HG02885 (cell line): ENCODE measurements around the gene ETV3.

Experiments
- ATAC-seq: cut with Tn5 transposase; IDR thresholded peaks from one replicate; pipeline ENCODE4 v1.9.1; 2021; ENCODE audit warnings: mild to moderate bottlenecking; ENCODE audit not compliant: unreplicated experiment, poor library complexity

Gene ETV3

DNA sequence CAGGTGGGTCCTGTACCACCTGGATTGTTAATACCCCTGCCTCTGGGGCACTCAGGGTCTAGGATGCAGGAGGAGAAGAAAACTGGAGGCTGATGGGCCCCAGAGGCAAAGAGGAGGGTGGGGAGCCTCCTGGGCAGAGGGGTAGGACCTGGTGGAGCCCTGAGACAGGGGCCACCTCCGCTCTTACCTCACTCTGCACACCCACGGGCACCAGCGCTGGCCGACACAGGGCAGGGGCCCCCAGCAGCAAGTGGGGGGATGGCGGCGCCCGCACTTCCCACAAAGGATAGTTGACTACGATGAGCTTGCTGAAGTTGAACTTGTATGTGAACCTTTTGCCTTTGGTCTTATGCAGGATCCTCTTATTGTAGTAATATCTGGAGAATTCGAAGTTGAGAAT is 39.7 kb downstream of the ETV3 start:
- no peak for ATAC-seq

DNA sequence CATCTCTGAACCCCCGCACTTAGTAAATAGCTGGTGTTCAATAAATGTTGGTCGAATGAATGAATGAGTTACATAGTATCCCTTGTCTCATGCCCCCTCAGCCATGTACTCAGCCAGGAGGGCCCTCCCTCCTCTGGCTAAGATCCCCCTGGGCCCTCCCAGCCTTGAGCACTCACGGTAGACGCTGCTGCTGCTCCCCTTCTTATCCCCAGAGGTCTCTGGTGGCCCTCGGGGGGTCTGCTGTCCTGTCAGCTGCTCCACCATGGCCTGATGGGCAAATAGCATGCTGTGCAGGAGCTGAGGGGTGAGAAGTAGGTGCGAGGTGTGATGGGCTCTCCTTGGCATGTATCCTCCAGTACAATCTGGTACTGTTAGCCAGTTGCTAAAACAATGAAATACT is 40.5 kb downstream of the ETV3 start:
- ATAC-seq, result no peak

DNA sequence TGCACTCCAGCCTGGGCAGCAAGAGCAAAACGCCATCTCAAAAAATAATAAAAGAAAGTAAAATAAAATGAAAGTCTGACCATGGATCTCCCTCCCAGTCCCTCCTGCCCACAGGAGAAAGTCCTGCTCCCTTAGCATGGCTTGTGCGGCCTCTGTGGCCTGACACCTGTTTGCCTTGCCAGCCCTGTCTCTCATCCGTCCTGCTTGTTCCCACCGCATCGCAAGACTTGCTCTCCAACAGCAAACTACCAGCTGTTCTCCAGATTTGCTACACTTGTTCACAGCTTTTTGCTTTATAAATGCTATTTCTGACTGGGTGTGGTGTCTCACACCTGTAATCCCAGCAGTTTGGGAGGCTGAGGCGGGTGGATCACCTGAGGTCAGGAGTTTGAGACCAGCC is 41.3 kb downstream of the ETV3 start:
- no peak for ATAC-seq

DNA sequence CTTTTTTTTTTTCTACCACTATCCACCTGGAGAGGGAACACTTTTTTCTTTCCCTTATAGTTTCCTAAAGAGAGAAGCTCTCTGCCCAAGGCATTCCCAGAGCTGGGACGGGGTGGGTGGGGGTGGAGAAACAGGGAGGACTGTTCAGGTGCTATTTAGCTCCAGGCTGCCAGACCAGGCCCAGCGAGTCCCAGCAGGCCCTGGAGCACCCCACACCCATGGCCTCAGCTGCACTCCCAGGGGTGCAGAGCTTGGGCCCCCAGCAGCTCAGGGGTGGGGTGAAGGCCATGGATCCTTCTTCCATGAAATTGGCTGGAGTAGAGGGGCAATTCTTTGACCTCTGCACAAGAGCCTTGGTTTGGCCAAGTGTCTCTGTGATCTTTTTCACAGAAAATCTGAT is 42.6 kb downstream of the ETV3 start:
- ATAC-seq, result no peak

DNA sequence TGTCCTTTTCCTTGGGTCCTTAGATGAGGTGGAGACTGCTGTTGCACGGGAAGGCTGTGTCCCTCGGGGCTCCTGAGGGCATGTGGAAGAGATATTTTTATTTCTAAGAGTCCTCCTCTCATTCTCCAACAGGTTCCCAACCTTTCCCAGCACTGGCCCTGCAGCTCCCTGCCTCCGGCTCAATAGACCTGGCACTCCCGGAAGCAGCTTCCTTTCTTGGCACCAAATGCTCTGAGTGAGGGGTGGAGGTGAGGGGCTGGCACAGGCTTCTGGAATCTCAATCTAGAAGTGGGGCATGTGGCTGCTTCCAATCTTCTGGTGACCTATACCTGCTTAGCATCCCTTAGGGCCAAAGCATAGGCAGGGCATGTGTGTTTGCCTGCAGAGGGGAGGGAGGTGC is 43.1 kb downstream of the ETV3 start:
- no peak for ATAC-seq

DNA sequence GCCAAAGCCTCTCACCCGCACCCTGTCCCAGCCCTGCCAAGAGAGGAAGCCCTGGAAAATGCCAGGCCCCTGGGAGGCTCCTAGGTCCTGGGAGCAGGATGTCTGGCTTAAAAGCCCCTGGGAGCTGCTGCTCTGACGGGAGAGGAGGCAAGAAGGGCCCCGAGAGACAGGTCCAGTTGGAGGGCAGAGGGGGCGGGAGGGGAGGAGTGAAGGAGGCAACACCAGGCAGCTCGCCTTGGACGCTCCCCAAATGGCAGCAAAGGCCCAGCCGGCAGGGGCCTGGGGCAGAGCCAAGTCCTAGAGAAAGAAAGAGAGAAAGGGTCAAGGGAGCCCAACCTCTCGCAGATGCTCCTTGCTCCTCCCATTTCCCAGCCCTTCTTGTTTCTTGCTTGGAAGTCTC is 45.4 kb downstream of the ETV3 start:
- ATAC-seq, result no peak

DNA sequence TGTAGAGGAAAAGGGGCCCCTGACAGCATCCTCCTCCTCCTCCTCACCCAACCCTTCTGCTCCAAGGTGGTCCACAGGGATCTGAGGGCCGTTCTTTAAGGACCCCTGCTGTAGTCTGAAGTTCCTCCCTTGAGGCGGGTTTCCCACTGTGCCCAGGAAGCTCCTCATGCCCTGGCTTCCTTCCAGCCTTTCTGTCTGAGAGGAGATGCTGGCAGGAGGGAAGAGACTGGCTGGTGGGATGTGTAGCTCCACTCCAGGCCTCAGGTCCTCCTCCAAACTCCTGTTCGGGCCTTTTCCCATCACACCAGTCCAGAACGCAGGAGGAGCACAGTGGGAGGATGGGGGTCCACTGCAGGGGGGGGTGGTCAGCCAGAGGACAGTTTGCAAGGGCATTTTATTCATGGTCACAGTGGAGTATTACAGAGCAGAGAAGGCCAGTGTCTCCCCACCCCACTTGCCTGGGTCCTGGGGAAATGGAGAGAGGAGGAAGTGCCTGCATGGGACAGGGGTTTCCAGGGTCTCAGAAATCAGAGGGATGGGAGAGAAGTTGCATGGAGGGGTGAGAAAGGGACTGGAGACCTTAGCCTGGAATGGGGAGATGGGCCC is 46.4 kb downstream of the ETV3 start:
- no peak for ATAC-seq

DNA sequence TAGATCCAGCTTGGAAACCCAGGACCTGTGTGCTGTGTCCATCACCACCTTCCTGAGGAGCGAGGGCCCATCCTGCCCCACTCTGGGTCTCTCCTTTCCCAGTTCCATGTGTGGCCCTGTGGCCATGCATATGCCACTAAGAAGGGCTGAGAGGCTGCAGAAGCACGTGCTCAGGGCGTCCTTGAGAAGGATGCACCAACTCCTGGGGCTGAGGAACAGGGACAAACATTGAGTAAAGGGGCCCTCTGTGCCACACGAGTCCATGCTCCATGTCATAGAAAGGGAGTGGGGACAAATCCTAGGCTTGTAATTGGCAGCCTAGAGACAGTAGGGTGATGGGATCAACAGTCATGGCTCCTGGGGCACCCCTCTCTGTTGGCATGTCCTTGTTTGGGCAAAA is 47.0 kb downstream of the ETV3 start:
- no peak for ATAC-seq

DNA sequence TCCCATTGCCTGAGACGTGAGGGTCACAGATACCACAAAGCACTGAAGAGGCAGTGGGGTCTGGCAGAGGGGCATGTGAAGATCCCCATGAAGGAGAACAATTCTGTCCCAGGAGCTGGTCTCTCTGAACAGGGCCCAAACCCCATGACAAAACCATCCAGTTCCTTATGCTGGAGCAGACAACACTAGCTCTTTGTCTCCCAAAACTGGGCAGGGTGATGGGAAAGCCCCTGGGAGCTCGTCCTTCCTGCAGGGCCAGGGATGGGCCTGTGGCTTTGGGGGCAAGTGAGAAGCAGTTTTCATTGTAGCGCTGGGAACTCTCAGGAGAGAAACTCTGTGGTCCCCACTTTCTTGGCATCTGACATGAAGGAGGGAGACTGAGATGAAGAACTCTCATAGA is 47.4 kb downstream of the ETV3 start:
- ATAC-seq, result no peak

DNA sequence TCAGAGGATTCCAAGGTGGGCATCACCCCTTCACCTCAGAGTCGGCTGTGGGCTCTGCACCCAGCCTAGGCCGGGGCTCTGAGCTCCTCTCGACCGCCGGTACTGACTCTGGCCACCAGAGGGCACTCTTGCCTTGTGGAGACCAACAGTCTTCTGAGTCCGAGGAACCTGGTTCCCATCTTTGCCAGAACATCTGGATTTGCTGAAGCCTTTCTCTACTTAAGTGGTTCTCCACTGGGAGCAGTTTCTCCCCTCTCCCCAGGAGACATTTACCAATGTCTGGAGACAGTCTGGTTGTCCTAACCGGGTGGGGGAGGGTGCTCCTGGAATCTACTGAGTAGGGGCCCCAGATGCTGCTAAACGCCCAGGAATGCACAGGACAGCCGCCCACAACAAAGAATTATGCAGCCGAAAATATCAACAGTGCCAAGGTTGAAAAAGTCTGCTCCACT is 48.0 kb downstream of the ETV3 start:
- ATAC-seq, result no peak

DNA sequence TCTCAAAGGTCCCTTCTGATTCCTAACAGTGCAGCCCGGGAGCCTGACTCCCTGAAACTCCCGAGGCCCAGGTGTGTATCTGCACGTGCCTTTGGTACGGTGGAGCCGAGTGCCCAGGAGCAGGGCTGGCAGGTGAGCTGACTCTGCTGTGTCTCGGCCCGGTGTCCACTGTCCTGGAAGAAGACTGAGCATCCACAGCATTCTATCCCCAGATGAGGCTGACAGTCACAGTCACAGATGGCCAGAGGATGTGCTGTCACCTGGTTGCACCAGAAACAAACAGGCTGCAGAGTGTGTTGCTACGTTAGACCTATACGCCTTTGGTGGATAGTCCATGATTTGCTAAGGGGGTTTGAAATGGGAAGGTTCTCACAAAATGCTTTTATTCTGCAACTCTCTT is 48.4 kb downstream of the ETV3 start:
- no peak for ATAC-seq

DNA sequence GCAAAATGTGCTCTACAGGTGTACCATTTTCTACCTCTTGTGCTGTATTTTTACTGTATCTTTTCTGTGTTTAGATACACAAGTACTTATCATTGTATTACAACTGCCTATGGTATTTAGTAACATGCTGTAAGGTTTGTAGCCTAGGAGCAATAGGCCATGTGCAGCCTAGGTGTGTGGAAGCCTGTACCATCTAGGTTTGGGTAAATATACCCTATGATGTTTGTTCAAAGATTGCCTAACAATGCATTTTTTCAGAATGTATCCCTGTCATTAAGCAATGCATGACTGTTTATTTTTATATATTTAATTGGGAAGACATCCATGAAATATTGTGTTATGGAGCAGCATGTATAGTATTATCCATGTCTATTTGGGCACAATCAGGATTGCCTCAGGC is 49.6 kb downstream of the ETV3 start:
- no peak for ATAC-seq

DNA sequence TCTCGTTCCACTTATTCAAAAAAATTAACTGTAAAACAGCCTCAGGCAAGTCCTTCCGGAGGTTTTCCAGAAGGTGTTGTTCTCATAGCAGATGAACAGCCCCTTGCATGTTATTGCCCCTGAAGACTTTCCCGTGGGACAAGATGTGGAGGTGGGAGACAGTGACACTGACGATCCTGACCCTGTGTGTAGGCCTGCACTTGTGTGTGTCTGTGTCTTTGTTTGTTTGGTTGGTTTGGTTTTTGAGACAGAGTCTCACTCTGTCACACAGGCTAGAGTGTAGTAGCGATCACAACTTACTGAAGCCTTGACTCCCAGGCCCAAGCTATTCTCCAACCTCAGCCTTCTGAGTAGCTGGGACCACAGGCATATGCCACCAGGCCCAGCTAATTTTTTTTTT is 51.2 kb downstream of the ETV3 start:
- no peak for ATAC-seq

DNA sequence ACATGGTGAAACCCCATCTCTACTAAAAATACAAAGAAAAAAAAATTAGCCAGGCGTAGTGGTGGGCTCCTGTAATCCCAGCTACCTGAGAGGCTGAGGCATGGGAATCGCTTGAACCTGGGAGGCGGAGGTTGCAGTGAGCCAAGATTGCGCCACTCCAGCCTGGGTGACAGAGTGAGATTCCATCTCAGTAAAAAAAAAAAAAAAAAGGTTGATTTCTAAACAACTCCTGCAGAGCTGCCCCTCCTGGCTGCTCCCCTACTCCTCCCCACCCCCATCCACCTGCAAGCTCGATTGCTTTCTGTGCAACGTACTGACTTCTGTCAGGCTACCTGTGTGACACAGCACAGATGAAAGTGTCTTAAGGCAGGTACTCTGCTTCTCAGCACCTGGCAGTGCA is 51.9 kb downstream of the ETV3 start:
- ATAC-seq, result no peak

DNA sequence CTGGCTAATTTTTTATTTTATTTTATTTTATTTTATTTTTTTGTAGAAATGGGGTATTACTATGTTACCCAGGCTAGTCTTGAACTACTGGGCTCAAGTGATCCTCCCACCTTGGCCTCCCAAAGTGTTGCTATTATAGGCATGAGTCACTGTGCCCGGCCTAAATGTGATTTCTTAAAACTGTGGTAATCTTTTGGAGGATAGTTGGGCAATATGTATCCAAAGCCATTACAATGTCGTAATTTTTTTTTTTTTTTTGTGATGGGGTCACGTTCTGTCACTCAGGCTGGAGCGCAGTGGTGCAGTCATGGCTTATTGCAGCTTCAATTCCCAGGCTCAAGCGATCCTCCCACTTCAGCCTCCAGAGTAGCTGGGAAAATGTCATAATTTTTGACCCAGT is 52.8 kb downstream of the ETV3 start:
- ATAC-seq, result no peak

DNA sequence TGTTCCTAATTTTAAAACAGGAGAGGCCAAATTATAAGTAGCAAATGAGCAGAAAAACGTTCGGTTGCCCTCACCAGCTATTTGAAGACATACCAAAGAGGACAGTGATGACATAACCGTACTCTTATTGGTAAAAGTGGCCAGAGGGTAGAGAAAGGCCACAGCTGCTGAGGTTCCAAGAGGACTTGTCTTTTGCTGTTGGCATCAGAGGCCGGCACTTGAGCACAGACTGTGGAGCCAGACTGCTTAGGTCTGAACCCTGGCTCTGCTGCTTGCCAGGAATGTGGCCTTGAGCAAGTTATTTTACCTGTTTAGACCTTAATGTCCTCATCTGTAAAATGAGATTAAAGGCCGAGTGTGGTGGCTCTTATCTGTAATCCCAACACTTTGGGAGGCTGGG is 53.5 kb downstream of the ETV3 start:
- no peak for ATAC-seq

DNA sequence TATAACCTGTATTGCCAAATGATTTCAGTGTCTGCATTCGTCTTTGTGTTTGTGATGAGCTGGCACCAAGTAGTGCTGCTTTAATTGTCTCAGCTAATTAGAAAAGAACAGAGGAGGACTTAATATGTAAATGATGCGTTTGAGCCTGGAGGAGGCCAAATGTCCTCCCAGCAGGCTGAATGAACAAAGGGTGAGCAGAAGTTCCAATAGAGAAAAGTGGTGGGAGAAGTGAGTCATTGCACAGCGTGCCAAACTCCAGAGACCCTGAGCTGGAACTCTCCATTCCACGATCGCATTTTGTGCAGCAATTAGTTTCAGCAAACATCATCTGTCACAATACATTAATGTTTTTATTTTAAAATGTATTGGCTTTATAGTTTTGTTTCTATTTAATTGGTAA is 56.5 kb downstream of the ETV3 start:
- no peak for ATAC-seq

DNA sequence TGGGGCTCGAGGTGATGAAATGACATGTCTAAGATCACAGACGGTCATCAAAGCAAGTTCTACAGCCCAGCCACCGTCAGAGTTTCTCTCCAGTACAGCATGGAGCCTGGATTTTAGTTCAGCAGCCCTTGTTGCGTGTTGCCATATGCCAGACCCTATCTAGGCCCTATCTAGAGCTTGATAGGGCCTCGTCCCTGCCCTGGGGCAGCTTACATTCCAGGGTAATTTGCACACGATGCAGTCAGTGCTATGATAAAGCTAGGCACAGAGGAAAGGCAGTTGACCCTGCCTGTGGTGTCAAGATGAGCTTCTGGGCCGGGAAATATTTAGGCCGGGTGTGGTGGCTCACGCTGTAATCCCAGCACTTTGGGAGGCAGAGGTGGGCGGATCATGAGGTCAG is 57.5 kb downstream of the ETV3 start:
- ATAC-seq, result no peak

DNA sequence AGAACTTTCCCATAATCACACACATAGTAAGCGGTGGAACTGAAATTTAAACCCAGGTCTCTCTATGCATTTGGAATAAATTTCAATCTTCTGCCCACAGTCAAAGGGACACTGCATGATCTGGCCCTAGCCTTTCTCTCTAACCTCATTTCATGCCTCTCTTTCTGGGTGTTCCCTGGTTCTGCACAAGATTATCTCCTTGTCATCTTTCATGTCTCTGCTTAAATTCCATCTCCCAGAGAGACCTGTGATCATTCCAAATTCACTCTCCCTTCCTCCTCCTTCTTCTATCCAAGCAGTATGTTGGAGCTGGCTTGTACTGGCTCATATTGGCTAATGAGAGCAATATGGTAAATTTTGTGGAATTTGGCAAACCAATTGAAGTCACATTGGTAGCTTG is 60.8 kb downstream of the ETV3 start:
- no peak for ATAC-seq

DNA sequence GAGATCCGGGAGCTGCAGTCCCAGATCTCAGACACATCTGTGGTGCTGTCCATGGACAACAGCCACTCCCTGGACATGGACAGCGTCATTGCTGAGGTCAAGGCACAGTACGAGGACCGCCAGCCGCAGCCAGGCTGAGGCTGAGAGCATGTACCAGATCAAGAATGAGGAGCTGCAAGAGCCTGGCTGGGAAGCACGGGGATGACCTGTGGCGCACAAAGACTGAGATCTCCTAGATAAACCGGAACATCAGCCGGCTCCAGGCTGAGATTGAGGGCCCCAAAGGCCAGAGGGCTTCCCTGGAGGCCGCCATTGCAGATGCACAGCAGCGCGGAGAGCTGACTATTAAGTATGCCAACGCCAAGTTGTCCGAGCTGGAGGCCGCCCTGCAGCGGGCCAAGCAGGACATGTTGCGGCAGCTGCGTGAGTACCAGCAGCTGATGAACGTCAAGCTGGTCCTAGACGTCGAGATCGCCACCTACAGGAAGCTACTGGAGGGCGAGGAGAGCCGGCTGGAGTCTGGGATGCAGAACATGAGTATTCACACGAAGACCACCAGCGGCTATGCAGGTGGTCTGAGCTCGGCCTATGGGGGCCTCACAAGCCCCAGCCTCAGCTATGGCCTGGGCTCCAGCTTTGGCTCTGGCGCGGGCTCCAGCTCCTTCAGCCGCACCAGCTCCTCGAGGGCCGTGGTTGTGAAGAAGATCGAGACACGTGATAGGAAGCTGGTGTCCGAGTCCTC is 64.1 kb downstream of the ETV3 start:
- ATAC-seq, result no peak
